HCT116 (cell line): Measurements from ENCODE around the gene APLN. TPM values are rescaled to one million over a fixed set of nuclear protein-coding genes. Genes with fewer than 3 reads are reported as not detected.

Experiments
- ATAC-seq: fragments of 200-7000 bp; cut with Tn5 transposase; 2 replicates; pipeline ENCODE4 v1.9.1; 2020; ENCODE audit warnings: mild to moderate bottlenecking, moderate library complexity
- BruUV-seq: library from RNA; stranded (reverse); fragments of 400-500 nt; replicated peaks from 2 replicates; lab custom pipeline; 2021; lab: Mats Ljungman, UMichigan
- CTCF ChIA-PET: fragments of 300-600 bp; sonication (Branson Sonifier 250); formaldehyde crosslinking; loops from one replicate; lab custom pipeline; 2021; ENCODE audit warnings: antibody characterized with exemption; lab: Charles Lee
- POLR2A ChIA-PET: fragments of 300-600, 350-600 bp; sonication (Branson Sonifier 250); formaldehyde crosslinking; loops from one replicate; lab custom pipeline; 2021; ENCODE audit warnings: antibody characterized with exemption; lab: Charles Lee
- RAD21 ChIA-PET, 2 experiments: fragments of 300-600 bp; sonication (Branson Sonifier 250); formaldehyde crosslinking; loops; one replicate each; lab custom pipeline; 2023; ENCODE audit warnings: low total read pairs in 2 of 2; ENCODE audit not compliant: uncharacterized antibody in 2 of 2, unreplicated experiment in 2 of 2, low non-redundant PET in 1 of 2; lab: Charles Lee
- DNase-seq: peaks from one replicate; pipeline ENCODE4 v3.0.0-alpha.2; 2010; ENCODE audit warnings: low read depth, low spot score
- H2AFZ ChIP-seq: fragments of 200-600 bp; shearing (Covaris generic), sonication (generic); 2 replicates; pipeline ENCODE4 v1.6.1; 2017; ENCODE audit warnings: low read depth, mixed run types, mixed read lengths, antibody characterized with exemption, low read length; ENCODE audit not compliant: poor library complexity, severe bottlenecking
- H3K27ac ChIP-seq: 2 replicates; pipeline ENCODE4 v1.5.1; 2012; ENCODE audit warnings: low read depth, low read length
- H3K27me3 ChIP-seq: fragments of 200-600 bp; sonication (generic); 2 replicates; pipeline ENCODE4 v1.6.1; 2016; ENCODE audit warnings: mixed run types, low read length, mixed read lengths; ENCODE audit not compliant: insufficient read depth
- H3K36me3 ChIP-seq, 2 experiments: fragments of 200-500 bp in 1 of 2; fragments of 200-600 bp in 1 of 2; sonication (Bioruptor generic) in 1 of 2; sonication (generic) in 1 of 2; 2 replicates each; pipeline versions ENCODE4 v1.5.1 to v1.6.1; 2014 to 2016; ENCODE audit warnings: low read length in 2 of 2, inconsistent platforms in 1 of 2, mixed read lengths in 1 of 2, mixed run types in 1 of 2; ENCODE audit not compliant: insufficient read depth in 2 of 2, control insufficient read depth in 1 of 2
- H3K4me1 ChIP-seq, 2 experiments: fragments of 200-600 bp in 1 of 2; sonication (generic) in 1 of 2; 2 replicates each; pipeline versions ENCODE4 v1.5.1 to v1.6.1; 2012 to 2017; ENCODE audit warnings: low read length in 2 of 2, inconsistent platforms in 1 of 2, mild to moderate bottlenecking in 1 of 2, mixed read lengths in 1 of 2, mixed run types in 1 of 2, moderate library complexity in 1 of 2; ENCODE audit not compliant: insufficient read depth in 2 of 2, control insufficient read depth in 1 of 2
- H3K4me2 ChIP-seq: fragments of 200-600 bp; sonication (generic); 2 replicates; pipeline ENCODE4 v1.6.1; 2017; ENCODE audit warnings: mixed run types, low read length, mixed read lengths
- H3K4me3 ChIP-seq, 2 experiments: fragments of 200-600 bp in 1 of 2; sonication (generic) in 1 of 2; replicated peaks in 1 of 2; 2 replicates each; pipeline ENCODE4 v1.5.1; 2011 to 2016; ENCODE audit warnings: low read length in 2 of 2, control low read depth in 1 of 2, low read depth in 1 of 2, mild to moderate bottlenecking in 1 of 2, mixed read lengths in 1 of 2, mixed run types in 1 of 2
- H3K79me2 ChIP-seq: fragments of 200-600 bp; sonication (generic); 2 replicates; pipeline ENCODE4 v1.6.1; 2017; ENCODE audit warnings: mild to moderate bottlenecking, mixed run types, low read length, moderate library complexity, mixed read lengths; ENCODE audit not compliant: insufficient read depth
- H3K9ac ChIP-seq: fragments of 200-600 bp; sonication (generic); 2 replicates; pipeline ENCODE4 v1.6.1; 2016; ENCODE audit warnings: low read length, mixed read lengths
- H3K9me2 ChIP-seq: fragments of 200-600 bp; sonication (generic), shearing (Covaris generic); 2 replicates; pipeline ENCODE4 v1.6.1; 2017; ENCODE audit warnings: mixed run types, mild to moderate bottlenecking, moderate library complexity; ENCODE audit not compliant: insufficient read depth
- H3K9me3 ChIP-seq, 2 experiments: fragments of 200-500 bp in 1 of 2; fragments of 200-600 bp in 1 of 2; sonication (Bioruptor generic) in 1 of 2; sonication (generic) in 1 of 2; 2 replicates each; pipeline ENCODE4 v1.6.1; 2014 to 2017; ENCODE audit warnings: low read length in 2 of 2, mixed read lengths in 2 of 2, inconsistent platforms in 1 of 2, low read depth in 1 of 2, mild to moderate bottlenecking in 1 of 2, mixed run types in 1 of 2, moderate library complexity in 1 of 2; ENCODE audit not compliant: control insufficient read depth in 1 of 2, insufficient read depth in 1 of 2
- H4K20me1 ChIP-seq: fragments of 200-600 bp; sonication (generic), shearing (Covaris generic); 2 replicates; pipeline ENCODE4 v1.6.1; 2017; ENCODE audit warnings: mixed run types, mild to moderate bottlenecking, moderate library complexity; ENCODE audit not compliant: insufficient read depth
- CTCF ChIP-seq, 3 experiments: fragments of 200-600 bp in 1 of 3; sonication (generic) in 1 of 3; IDR thresholded peaks in 2 of 3; conservative IDR thresholded peaks in 1 of 3; 2 replicates each; pipeline ENCODE4 v1.5.1; 2012 to 2017; ENCODE audit warnings: low read depth in 2 of 3, low read length in 2 of 3, antibody characterized with exemption in 1 of 3, borderline replicate concordance in 1 of 3, control low read depth in 1 of 3, mild to moderate bottlenecking in 1 of 3, mixed read lengths in 1 of 3, mixed run types in 1 of 3, moderate library complexity in 1 of 3; ENCODE audit not compliant: insufficient read depth in 1 of 3
- MAX ChIP-seq: IDR thresholded peaks from 2 replicates; pipeline ENCODE4 v1.6.1; 2012
- POLR2A ChIP-seq: IDR thresholded peaks from 2 replicates; pipeline ENCODE4 v1.7.0; 2011; ENCODE audit warnings: borderline replicate concordance; ENCODE audit not compliant: insufficient read depth, insufficient read length; ENCODE audit errors: extremely low read depth
- RAD21 ChIP-seq: IDR thresholded peaks from 2 replicates; pipeline ENCODE4 v1.6.1; 2012; ENCODE audit warnings: low read depth, mild to moderate bottlenecking
- SP1 ChIP-seq: IDR thresholded peaks from 2 replicates; pipeline ENCODE4 v1.6.1; 2012; ENCODE audit warnings: low read depth
- intact Hi-C: fragments of 100-400 bp; cut with micrococcal nuclease; formaldehyde crosslinking; loops from 2 replicates; pipeline ENCODE4 v1.10.0; 2022
- total RNA-seq: library from RNA; stranded (reverse); gene quantifications from one replicate; pipeline ENCODE4 v1.2.1, GENCODE V29; 2021; ENCODE audit not compliant: unreplicated experiment

Gene APLN
- total RNA-seq, 1 experiment from 2014 or later, result 0.22 TPM

GRCh38 chrX:129655547-129656249 is 942 bp upstream of the APLN start:
- no TSS peak for BruUV-seq
- Histone ChIP-seq H3K36me3 (no peaks in the 10 kb centered on the region), H3K4me2 (peak overlapping the region; percentile 77), H3K9me3 (no peaks in the 10 kb centered on the region), H3K4me1 (peaks cover 0 to 14% of the 10 kb centered on the region in 2 experiments; a peak in 2 of 4 replicates), H3K4me3 (no peak overlapping the region), H3K27ac (no peak overlapping the region), H3K27me3 (no peaks in the 10 kb centered on the region), H3K9me2 (no peaks in the 10 kb centered on the region), H2AFZ (no peak overlapping the region), H3K79me2 (no peaks in the 10 kb centered on the region), H4K20me1 (no peaks in the 10 kb centered on the region), H3K9ac (no peak overlapping the region)
- ChIA-PET RAD21 (no interaction called here), CTCF (no interaction called here), POLR2A (interaction anchor here (1.4 kb wide), 1 partner anchor 11 kb away, joined by 4 read pairs; no protein-coding TSS in a partner anchor)
- TF ChIP-seq POLR2A (no peak), RAD21 (peak; percentile 46; the same call in 1 of the 2 replicates), CTCF (IDR thresholded peaks at IDR 0.05 in 2 of 3, conservative IDR thresholded peaks at IDR 0.05 in 1 of 3; ENCODE audit: borderline replicate concordance in 1 of 3, insufficient read depth in 1 of 3, low read depth in 2 of 3, low read length in 2 of 3) (peak in 2 of 3 experiments; percentile 24 to 26; a peak in 2 of 6 replicates)
- DNase-seq, result no peak
- intact Hi-C loops, result no loop called here
- peak; percentile 32 for ATAC-seq

GRCh38 chrX:129653971-129654651 is 645 bp downstream of the APLN start:
- BruUV-seq, result no TSS peak
- Histone ChIP-seq H3K4me1 (peaks cover 0 to 14% of the 10 kb centered on the region in 2 experiments; a peak in 2 of 4 replicates), H3K9me3 (no peaks in the 10 kb centered on the region), H2AFZ (no peak overlapping the region), H3K9ac (peak overlapping the region; percentile 20; the same call in 1 of the 2 replicates), H3K79me2 (no peaks in the 10 kb centered on the region), H3K4me3 (peak overlapping the region; percentile 26 to 51), H3K36me3 (no peaks in the 10 kb centered on the region), H4K20me1 (no peaks in the 10 kb centered on the region), H3K27me3 (no peaks in the 10 kb centered on the region), H3K9me2 (no peaks in the 10 kb centered on the region), H3K27ac (no peak overlapping the region), H3K4me2 (peak overlapping the region; percentile 77)
- no peak for DNase-seq
- intact Hi-C loops, result no loop called here
- RAD21 ChIA-PET, result interaction anchor here in 1 of 2 experiments (1.3 kb wide), 1 partner anchor 72 kb away, joined by 6 read pairs; no protein-coding TSS in a partner anchor
- peak; percentile 80 for ATAC-seq
- 0 out of 2 replicates have a peak, but pooled peaks have one; percentile 26 for TF ChIP-seq MAX
- no peak for TF ChIP-seq SP1
- CTCF ChIA-PET, result interaction anchor here (1.2 kb wide), 1 partner anchor 72 kb away, joined by 8 read pairs; no protein-coding TSS in a partner anchor
- POLR2A ChIA-PET, result interaction anchor here (1.4 kb wide), 1 partner anchor 12 kb away, joined by 4 read pairs; no protein-coding TSS in a partner anchor
